Measurements from ENCODE around the gene SHFL.

SHFL gene

DNA sequence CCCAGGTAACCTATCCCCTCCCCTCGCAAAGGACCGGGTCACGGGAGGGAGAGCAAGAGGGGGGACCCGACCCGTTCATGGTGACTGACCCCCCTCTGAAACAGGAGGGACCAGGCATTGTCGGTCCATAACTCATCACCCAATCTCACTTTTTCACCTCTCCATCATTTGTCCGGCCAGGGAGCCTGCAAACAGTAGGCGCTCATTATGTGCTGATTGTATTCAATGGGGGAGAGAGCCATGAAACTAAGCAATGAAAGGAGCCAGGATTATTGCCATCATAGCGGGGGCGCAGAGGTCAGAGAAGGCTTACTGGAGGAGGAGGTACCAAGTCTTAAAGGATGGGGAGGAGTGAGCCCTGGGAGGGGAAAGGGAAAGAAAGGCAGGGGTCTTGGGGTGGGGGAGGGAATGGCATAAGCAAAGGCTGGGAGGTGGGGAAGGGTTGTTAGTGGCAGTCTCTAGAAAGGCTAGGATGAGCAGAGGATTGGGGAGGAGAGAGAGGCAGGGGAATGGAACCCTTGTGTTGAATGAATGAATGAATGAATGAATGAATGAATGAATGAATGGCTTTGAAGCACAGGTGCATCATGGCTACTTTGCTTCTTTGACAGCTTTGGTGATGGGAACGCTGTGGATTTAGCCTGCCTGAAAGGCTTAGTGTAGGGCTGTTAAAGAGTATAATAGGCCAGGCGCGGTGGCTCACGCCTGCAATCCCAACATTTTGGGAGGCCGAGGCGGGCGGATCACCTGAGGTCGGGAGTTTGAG lies 1.4 kb downstream of the SHFL start:
- peak overlapping the region; percentile 79 for H3K4me3 ChIP-seq (ENCODE audit: low read depth, low read length)
- TF ChIP-seq, protein P1, sequence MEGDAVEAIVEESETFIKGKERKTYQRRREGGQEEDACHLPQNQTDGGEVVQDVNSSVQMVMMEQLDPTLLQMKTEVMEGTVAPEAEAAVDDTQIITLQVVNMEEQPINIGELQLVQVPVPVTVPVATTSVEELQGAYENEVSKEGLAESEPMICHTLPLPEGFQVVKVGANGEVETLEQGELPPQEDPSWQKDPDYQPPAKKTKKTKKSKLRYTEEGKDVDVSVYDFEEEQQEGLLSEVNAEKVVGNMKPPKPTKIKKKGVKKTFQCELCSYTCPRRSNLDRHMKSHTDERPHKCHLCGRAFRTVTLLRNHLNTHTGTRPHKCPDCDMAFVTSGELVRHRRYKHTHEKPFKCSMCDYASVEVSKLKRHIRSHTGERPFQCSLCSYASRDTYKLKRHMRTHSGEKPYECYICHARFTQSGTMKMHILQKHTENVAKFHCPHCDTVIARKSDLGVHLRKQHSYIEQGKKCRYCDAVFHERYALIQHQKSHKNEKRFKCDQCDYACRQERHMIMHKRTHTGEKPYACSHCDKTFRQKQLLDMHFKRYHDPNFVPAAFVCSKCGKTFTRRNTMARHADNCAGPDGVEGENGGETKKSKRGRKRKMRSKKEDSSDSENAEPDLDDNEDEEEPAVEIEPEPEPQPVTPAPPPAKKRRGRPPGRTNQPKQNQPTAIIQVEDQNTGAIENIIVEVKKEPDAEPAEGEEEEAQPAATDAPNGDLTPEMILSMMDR (IDR thresholded peaks at IDR 0.05; ENCODE audit: low read depth, low read length), result no peak

DNA sequence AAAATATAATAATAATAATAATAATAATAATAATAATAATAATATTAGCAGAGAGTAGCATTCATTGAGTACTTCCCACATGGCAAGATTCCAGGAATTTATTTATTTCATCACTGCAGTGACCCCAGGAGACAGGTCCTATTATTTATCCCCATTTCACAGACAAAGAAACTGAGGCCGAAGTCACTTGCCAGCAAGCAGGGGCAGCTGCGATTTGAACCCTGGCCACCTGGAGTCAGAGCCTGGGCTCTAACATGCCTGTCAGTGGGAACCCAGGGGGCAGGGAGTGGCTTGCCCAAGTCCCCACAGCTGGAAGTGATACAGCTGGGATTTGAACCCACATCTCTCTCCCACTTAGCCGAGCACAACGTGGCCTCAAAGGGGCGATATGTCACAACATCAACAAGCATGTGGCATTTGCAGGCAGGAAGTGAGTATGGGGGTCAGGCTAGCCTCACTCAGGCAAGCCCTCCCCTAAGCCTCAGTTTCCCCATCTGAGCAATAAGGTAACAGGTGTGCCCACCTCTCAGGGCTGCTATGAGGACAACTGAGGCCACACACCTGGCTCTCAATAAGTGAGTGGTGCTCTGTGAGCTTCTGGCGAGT lies 2.9 kb downstream of the SHFL start:
- no peak overlapping the region for H3K4me3 ChIP-seq (ENCODE audit: low read depth, low read length)

DNA sequence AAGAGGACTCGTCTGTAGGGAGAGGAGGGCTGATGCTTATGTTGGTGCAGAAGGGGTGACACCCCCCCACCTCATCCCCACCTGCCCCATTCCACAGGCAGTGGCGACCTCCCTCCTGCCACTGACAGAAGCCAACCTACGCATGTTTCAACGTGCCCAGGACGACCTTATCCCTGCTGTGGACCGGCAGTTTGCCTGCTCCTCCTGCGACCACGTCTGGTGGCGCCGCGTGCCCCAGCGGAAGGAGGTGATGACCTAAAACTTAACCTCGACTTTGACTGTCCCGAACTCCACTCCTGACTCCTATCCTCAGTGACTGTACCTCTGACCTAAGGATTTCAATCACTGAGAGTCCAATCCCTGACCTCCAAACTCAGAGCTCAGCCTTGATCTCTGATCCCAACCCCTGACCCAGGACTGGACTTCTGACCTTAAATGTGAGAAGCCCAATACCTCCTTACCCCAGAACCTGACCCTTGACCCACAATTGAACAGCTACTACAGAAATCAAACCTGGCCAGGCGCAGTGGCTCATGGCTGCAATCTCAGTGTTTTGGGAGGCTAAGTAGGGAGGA lies 3.8 kb downstream of the SHFL start:
- TF ChIP-seq, protein P1 (IDR thresholded peaks at IDR 0.05; ENCODE audit: low read depth, low read length), result no peak
- H3K4me3 ChIP-seq (ENCODE audit: low read depth, low read length), result no peak overlapping the region

More for the DNA sequence above, 2.9 kb downstream of the SHFL start:
- TF ChIP-seq, protein P1 (IDR thresholded peaks at IDR 0.05; ENCODE audit: low read depth, low read length), result no peak

DNA sequence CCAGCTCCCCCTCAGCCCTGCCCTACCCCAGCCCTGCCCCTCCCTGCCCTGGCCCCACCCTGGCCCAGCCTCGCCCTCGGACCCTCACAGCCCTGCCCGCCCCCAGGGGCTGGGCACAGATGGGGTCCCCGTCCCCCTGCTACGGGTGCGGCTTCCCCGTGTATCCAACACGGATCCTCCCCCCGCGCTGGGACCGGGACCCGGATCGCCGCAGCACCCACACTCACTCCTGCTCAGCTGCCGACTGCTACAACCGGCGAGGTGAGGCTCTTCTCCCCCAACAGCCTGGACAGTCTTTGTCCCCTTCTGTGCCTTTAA lies 5.2 kb downstream of the SHFL start:
- TF ChIP-seq, protein P1 (IDR thresholded peaks at IDR 0.05; ENCODE audit: low read depth, low read length), result no peak
- no peak overlapping the region for H3K4me3 ChIP-seq (ENCODE audit: low read depth, low read length)

DNA sequence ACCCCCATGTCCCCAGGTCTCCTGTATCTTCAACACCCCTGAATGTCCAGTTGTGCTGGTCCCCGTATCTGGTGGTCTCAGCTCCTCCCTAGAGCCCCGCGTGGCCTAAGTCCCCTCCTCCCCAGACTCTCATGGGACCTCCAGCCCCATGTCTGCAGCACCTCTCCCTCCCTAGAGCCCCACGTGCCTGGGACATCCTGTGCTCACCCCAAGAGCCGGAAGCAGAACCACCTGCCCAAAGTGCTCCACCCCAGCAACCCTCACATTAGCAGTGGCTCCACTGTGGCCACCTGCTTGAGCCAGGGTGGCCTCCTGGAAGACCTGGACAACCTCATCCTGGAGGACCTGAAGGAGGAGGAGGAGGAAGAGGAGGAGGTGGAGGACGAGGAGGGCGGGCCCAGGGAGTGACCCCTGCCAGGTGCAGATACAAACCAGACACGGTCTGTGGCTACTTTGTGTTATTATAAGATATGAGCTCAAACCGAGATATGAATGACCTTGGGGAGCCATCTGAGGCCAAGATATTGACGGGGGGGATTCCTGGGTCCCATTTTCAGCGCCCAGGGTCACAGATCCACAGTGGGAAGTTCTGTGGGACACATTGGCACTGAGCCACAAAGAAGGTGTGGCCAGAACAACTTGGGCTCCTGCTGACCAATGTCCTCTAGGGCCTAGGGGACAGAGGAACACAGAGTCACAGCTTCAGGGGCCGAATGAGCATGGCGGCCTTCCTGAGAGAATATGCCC lies 6.0 kb downstream of the SHFL start:
- H3K4me3 ChIP-seq (ENCODE audit: low read depth, low read length), result no peak overlapping the region
- TF ChIP-seq, protein P1 (IDR thresholded peaks at IDR 0.05; ENCODE audit: low read depth, low read length), result no peak

DNA sequence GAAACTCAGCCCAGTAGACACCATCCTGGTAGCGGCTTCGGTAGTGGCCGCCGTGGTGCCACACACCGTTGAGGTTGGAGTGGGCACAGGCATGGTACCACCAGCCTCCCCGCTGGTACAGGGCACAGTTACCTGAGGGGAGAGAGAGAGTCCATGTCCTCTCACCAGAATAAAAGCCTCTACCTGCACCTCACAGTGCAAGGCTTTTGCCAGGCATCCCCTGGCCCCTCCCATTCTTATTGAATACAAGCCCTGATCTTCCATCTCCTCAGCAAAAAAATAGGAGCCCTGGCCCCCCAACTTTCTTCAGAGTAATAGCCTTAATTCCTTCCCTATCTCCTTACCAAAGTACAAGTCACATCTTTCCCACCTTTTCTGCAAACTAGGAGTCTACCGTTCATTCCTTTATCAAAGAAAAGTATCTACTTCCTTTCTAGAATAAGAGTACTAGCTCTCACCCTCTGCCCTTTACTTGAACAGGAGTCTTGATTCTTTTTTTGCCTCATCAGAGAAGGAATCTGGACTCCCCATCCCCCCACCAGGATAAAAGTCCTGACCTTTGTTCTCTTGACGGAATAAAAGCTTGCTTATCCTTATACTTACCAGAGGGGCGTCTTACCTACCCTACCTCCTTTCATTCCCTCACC lies 6.7 kb downstream of the SHFL start:
- H3K4me3 ChIP-seq (ENCODE audit: low read depth, low read length), result no peak overlapping the region
- TF ChIP-seq, protein P1 (IDR thresholded peaks at IDR 0.05; ENCODE audit: low read depth, low read length), result no peak
